Esophagus muscularis mucosa (tissue), 4 donors: ENCODE data around the gene ZNF502. TPM values are rescaled to one million over a fixed set of nuclear protein-coding genes. Genes with fewer than 3 reads are reported as not detected.

Experiments
- DNase-seq: peaks from one replicate; pipeline ENCODE4 v3.0.0-alpha.2; 2017; ENCODE audit errors: extremely low spot score
- H3K27ac ChIP-seq, 4 donors: fragments of 200-600 bp; sonication (generic); replicated peaks in 1 of 4; 1 replicate in 3 of 4; 2 replicates in 1 of 4; pipeline ENCODE4 v1.5.1; 2016 to 2019; ENCODE audit warnings: mild to moderate bottlenecking in 1 of 4
- H3K27me3 ChIP-seq, 4 donors: fragments of 200-600 bp; sonication (generic); one replicate each; pipeline versions ENCODE4 v1.5.1 to v1.6.0; 2016 to 2019
- H3K36me3 ChIP-seq, 4 donors: fragments of 200-600 bp; sonication (generic); one replicate each; pipeline ENCODE4 v1.5.1; 2016 to 2019
- H3K4me1 ChIP-seq, 4 donors: fragments of 200-600 bp; sonication (generic); one replicate each; pipeline ENCODE4 v1.5.1; 2016 to 2019
- H3K4me3 ChIP-seq, 4 donors: fragments of 200-600 bp; sonication (generic); 1 replicate in 2 of 4; 2 replicates in 2 of 4; pipeline ENCODE4 v1.5.1; 2016 to 2019; ENCODE audit warnings: mild to moderate bottlenecking in 4 of 4, moderate library complexity in 1 of 4
- H3K9me3 ChIP-seq, 4 donors: fragments of 200-600 bp; sonication (generic); 1 replicate in 3 of 4; 2 replicates in 1 of 4; pipeline ENCODE4 v1.5.1; 2016 to 2019
- EP300 ChIP-seq: sonication (generic); formaldehyde crosslinking; IDR thresholded peaks from one replicate; pipeline ENCODE4 v1.6.1; 2017; ENCODE audit warnings: antibody characterized with exemption
- POLR2A ChIP-seq: fragments of 450-650 bp; IDR thresholded peaks from one replicate; pipeline ENCODE4 v1.6.1; 2017; ENCODE audit warnings: antibody characterized with exemption, moderate library complexity, mild to moderate bottlenecking, low read depth
- POLR2AphosphoS5 ChIP-seq, 2 donors: sonication (generic); formaldehyde crosslinking; IDR thresholded peaks; one replicate each; pipeline ENCODE4 v1.6.1; 2017; ENCODE audit warnings: antibody characterized with exemption in 2 of 2
- WGBS: methylation state at CpG from one replicate; pipeline ENCODE4 v1.1.5; 2018; 5-methylcytosine and 5-hydroxymethylcytosine counted together
- intact Hi-C: fragments of 100-400 bp; cut with DNase I; formaldehyde crosslinking; loops from one replicate; pipeline ENCODE4 v1.15.1; 2023
- total RNA-seq, 4 donors: library from RNA; depleted of rRNA; stranded (reverse); fragments of >200 nt; gene quantifications; one replicate each; pipeline versions ENCODE4 v1.1.0 to v1.2.1, GENCODE V29; 2016
- TF ChIP-seq, protein P1 (sequence below), 3 experiments: fragments of 200-600 bp in 2 of 3; fragments of 450-650 bp in 1 of 3; sonication (generic) in 2 of 3; IDR thresholded peaks; one replicate each; pipeline ENCODE4 v1.5.1; 2017 to 2019; ENCODE audit warnings: antibody characterized with exemption in 3 of 3, mild to moderate bottlenecking in 2 of 3, moderate library complexity in 1 of 3

ZNF502 gene
- total RNA-seq, 4 donors from 2014 or later: 3.2 to 5.8 (median 5.4) TPM

DNA sequence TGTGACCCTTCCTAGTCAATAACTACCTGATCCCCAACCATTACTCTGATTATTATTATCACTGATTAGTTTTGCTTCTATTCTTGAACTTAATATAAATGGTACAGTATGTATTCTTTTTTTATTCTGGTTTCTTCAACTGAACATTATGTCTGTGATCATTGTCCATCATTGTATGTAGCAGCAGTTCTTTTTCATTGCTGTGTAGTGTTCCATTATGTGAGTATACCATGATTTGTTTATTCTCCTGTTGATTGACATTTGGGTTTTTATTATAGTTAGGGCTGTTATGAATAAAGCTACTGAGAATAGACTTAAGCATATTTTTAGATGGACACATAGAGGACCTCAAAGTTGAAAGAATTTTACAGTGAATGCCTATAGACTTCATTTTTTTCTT, 51.8 kb downstream of the ZNF502 start:
- DNase-seq: no peak
- Histone ChIP-seq H3K4me1 (peaks cover 17 to 23% (median 19%) of the 10 kb centered on the region in 4 donors), H3K36me3 (peaks cover 0 to 1% (median 0%) of the 10 kb centered on the region in 4 donors), H3K27me3 (no peaks in the 10 kb centered on the region), H3K4me3 (no peak overlapping the region), H3K9me3 (peaks cover 0 to 3% (median 0%) of the 10 kb centered on the region in 4 donors), H3K27ac (no peak overlapping the region)
- intact Hi-C loops: loop anchor here (5.0 kb wide), 1 partner anchor 98 kb away; the partner anchor contains the start of gene TMEM42
- TF ChIP-seq EP300: no peak
- no peak for TF ChIP-seq POLR2AphosphoS5 (IDR thresholded peaks at IDR 0.05)
- TF ChIP-seq, protein P1, sequence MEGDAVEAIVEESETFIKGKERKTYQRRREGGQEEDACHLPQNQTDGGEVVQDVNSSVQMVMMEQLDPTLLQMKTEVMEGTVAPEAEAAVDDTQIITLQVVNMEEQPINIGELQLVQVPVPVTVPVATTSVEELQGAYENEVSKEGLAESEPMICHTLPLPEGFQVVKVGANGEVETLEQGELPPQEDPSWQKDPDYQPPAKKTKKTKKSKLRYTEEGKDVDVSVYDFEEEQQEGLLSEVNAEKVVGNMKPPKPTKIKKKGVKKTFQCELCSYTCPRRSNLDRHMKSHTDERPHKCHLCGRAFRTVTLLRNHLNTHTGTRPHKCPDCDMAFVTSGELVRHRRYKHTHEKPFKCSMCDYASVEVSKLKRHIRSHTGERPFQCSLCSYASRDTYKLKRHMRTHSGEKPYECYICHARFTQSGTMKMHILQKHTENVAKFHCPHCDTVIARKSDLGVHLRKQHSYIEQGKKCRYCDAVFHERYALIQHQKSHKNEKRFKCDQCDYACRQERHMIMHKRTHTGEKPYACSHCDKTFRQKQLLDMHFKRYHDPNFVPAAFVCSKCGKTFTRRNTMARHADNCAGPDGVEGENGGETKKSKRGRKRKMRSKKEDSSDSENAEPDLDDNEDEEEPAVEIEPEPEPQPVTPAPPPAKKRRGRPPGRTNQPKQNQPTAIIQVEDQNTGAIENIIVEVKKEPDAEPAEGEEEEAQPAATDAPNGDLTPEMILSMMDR (IDR thresholded peaks at IDR 0.05): no peak
- TF ChIP-seq POLR2A: no peak

GRCh38 chr3:44771424-44772098, 59.1 kb downstream of the ZNF502 start:
- H3K36me3 ChIP-seq: no peaks in the 10 kb centered on the region
- H3K4me1 ChIP-seq: no peaks in the 10 kb centered on the region
- peaks cover 0 to 11% (median 0%) of the 10 kb centered on the region in 4 donors for H3K9me3 ChIP-seq
- TF ChIP-seq POLR2AphosphoS5 (IDR thresholded peaks at IDR 0.05): no peak
- no peak for TF ChIP-seq EP300
- intact Hi-C loops: no loop called here
- 100% methylated on average over 1 of the region's 1 CpG for WGBS
- no peaks in the 10 kb centered on the region for H3K27me3 ChIP-seq
- no peak overlapping the region for H3K27ac ChIP-seq
- H3K4me3 ChIP-seq: no peak overlapping the region
- DNase-seq: no peak

DNA sequence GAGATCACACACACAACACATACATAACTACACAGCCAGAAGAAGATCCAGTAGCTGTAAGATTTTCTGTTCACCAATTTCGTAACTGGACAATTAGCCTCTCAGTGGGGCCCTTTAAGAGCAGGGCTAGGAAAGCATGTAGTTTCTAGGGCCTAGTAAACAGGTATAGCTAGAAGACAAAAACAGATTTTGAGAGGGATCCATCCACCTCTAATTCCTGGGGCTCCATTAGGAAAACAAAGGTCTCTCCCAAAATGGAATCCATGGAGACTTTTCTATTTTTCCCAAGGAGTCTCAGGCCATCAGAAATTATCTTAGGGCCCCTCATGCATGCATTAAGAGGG, 59.6 kb downstream of the ZNF502 start:
- TF ChIP-seq, protein P1 (IDR thresholded peaks at IDR 0.05): no peak
- TF ChIP-seq POLR2AphosphoS5 (IDR thresholded peaks at IDR 0.05): no peak
- no peak for TF ChIP-seq EP300
- no peak for TF ChIP-seq POLR2A
- intact Hi-C loops: no loop called here
- Histone ChIP-seq H3K36me3 (no peaks in the 10 kb centered on the region), H3K27me3 (no peaks in the 10 kb centered on the region), H3K4me1 (no peaks in the 10 kb centered on the region), H3K27ac (no peak overlapping the region), H3K4me3 (no peak overlapping the region), H3K9me3 (peaks cover 0 to 11% (median 0%) of the 10 kb centered on the region in 4 donors)
- WGBS: 89% methylated on average over 1 of the region's 1 CpG
- no peak for DNase-seq

Other genes with a start within 250 kb of the ZNF502 start
- gene ZNF445, start 235.0 kb upstream of the ZNF502 start, total RNA-seq: 10 to 100 TPM in 2 of 4 donors, 1 to 10 TPM in 2; 6.5 to 11.9 (median 10.1) TPM
- 1 to 10 TPM; 1.8 to 6.6 (median 3.9) TPM for gene ZKSCAN7, start 157.5 kb upstream of the ZNF502 start, total RNA-seq
- gene ZNF660, start 127.7 kb upstream of the ZNF502 start, total RNA-seq: 1 to 10 TPM; 2.1 to 2.9 (median 2.6) TPM
- gene ZNF197, start 87.6 kb upstream of the ZNF502 start, total RNA-seq: 10 to 100 TPM; 16.3 to 22.8 (median 16.6) TPM
- 10 to 100 TPM; 11.1 to 21.2 (median 16.7) TPM for gene ZNF35, start 63.9 kb upstream of the ZNF502 start, total RNA-seq
- 1 to 10 TPM; 5.1 to 9.9 (median 6.9) TPM for gene ZNF501, start 17.0 kb downstream of the ZNF502 start, total RNA-seq
- 10 to 100 TPM; 26.2 to 33.9 (median 28.2) TPM for gene KIAA1143, start 49.0 kb downstream of the ZNF502 start, total RNA-seq
- 1 to 10 TPM in 1 of 4 donors, under 1 TPM in 3; 0.26 to 1.2 (median 0.54) TPM for gene KIF15, start 49.1 kb downstream of the ZNF502 start, total RNA-seq
- gene TMEM42, start 149.3 kb downstream of the ZNF502 start, total RNA-seq: 10 to 100 TPM in 3 of 4 donors, 1 to 10 TPM in 1; 6.5 to 15.2 (median 10.8) TPM
- gene TGM4, start 161.9 kb downstream of the ZNF502 start, total RNA-seq: not detected